Activated T-cell treated with anti-CD3 and anti-CD28 coated beads for 1 hour (primary cell): ENCODE data around the gene KHDC4.

ENCODE experiments used
- DNase-seq: peaks from one replicate; pipeline ENCODE4 v3.0.0-alpha.2; 2020; ENCODE audit warnings: low read depth

Gene KHDC4

DNA sequence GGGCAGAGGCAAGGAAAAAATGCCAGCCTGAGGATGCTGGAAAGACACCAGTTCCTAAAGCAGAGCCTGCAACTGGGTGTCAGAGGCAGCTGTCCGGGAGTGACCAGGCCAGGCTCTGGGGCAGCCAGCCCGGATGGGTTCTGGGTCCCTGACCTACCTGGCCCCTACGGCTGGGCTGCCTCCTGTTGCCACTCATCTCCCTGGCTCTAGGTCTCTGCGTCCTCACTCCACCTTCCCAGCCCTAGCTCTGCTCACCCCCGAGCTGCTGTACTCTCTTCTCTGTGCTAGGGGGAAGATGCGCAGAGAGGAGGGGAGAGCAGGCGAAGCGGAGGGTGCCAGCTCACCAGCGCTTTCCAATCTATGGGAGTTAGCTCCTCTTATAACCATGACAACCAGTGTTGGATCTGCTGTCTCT lies 35.2 kb upstream of the KHDC4 start:
- DNase-seq = no peak

DNA sequence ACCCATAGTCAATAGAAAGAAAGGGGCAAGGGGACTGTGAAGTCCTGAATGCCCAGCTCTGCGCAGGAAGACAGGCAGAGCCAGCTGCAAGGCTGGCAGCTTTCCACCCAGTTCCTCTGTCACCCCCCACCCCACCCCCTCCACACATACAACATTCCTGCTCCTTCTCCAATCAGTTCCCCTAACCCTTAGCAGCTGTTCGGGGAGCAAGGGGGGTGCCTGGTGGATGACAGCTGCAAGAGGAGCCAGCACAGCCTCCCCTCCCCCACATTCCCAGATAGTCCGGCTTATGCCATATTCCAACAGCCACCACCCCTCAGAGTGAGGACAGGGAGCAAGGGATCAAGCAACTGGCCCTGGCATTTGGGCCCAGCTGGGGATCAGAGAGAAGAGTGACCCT lies 34.5 kb upstream of the KHDC4 start:
- no peak for DNase-seq

DNA sequence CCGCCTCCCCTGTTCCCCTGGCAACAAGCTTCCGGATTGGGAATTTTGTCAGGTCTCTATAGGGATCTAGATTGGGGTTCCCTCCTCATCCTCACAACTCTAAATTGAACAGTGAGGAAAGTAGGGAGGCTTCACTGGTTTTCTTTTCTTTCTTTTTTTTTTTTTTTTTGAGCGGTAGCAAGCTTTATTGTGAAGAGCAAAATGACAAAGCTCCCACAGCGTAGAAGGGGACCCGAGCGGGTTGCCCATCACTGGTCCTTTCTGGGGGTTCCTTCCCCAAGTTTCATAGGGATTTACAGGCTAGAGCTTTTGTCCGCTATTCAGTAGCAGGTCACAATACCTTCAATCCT lies 33.8 kb upstream of the KHDC4 start:
- DNase-seq = no peak

DNA sequence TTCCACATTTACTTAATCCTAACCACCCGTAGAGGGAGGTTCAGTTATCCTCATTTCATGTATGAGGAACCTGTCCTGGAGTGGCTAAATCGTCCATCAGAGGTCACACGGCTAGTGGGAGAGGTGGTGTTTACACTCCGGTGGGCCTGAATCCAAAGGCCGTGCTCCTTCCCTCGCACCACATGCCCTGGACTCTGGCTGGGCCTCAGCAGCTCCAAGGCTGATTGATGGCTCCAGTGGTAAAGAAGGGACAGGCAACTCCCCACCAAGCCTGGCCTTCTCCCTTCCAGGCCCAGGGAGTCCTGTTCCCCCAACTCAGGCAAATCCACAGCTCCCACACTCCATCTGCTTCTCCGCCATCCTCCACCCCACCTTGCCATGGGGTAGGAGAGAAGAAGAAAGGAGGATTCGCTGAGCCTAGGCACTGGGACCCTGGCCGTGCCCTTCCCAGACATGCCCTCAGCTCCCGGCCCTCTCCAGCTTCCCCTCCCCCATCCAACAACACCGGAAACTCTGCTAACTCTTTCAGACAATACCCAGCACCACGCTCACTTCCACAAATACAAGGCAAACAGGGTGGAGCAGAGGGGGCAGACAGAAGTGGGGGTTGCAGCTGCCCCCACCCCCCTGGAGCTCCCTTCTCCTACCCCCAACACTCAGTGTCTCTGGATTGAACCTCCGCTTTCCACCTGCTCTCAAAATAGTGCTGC lies 33.3 kb upstream of the KHDC4 start:
- no peak for DNase-seq

GRCh38 chr1:155966750-155967149 lies 32.5 kb upstream of the KHDC4 start:
- no peak for DNase-seq

GRCh38 chr1:155966135-155966534 lies 31.9 kb upstream of the KHDC4 start:
- no peak for DNase-seq

DNA sequence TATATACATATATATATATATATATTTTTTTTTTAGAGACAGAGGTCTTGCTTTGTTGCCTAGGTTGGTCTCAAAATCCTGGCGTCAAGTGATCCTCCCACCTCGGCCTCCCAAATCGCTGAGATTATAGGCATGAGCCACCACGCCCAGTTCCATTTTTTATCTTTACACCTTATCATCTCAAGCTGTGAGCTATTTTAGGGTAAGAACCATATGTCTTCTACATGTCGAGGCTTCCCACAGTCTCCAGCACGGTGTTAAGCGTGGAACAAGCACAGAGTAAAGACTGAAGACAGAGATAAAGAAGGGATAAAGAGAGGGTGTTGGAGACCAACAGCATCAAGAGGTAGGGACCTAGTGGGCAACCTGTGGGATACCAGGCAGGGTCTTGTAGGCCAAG lies 30.0 kb upstream of the KHDC4 start:
- no peak for DNase-seq

- no peak for DNase-seq
These were observed 28.5 kb upstream of the KHDC4 start for GRCh38 chr1:155962599-155963211.

- DNase-seq = no peak
These were observed 27.7 kb upstream of the KHDC4 start for GRCh38 chr1:155961937-155962336.

DNA sequence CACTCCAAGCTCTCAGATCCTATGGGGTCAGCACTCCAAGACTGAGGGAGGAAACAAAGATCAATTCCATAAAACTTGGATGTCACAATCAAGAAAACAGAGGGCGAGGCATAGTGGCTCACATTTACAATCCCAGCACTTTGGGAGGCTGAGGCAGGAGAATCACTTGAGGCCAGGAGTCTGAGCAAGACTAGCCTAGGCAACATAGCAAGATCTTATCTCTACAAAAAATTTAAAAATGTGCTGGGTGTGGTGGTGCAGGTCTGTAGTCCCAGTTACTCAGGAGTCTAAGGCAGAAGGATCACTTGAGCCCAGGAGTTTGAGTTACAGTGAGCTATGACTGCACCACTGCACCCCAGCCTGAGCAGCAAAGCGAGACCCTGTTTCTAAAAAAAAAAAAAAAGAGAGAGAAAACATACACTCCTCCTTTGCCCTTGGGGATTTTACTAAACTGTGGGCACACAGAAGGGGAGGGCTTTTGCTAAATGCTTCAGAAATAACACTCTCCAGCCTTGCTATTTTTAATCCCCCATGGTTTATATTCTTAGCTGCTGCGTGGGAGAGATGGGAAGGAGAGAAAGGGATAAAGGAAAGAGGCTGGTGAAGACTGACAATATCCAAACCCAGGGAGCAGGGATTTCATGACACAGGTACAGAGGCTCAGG lies 26.0 kb upstream of the KHDC4 start:
- DNase-seq = no peak

DNA sequence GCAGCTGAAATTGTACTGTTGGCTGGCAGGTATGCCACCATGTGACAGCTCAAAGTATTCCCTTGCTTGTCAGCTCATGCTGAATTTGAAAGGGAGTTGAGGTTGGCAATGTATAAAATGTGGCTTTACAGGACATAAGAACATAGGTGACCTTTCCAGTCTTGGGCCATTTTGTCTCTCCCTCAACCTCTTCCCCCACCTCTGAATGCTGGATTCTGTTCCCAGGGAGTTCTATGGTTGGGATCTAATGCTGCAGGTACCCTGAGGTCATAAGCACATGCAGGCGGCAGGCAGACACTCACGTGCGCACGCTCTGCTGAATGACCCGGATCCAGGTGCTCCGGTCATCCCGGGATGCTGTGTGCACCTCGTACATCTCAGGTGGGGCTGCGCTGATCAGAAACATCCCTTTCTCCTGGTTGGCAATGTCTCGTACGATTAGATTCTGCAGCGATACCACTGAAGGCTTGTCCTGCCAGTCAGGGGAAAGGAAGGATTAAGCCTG lies 23.2 kb upstream of the KHDC4 start:
- no peak for DNase-seq

DNA sequence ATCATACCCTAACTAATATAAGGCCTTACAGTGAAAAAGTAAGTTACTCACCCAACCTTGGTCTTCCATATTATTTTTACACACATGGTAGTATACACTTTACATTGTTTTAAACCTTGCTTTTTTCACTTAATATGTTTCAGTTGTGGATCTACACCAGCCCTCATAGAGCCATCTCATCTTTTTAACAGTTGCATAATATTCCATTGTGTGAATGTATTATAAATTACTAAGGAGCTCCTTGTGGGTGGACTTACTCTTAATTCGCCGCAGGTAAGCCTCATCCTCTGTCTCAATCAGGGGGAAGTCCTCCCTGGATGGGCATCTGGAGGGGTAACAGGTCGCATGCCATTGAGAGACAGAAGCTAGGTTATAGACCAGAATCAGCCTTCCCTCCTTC lies 20.4 kb upstream of the KHDC4 start:
- no peak for DNase-seq

GRCh38 chr1:155952505-155952890 lies 18.3 kb upstream of the KHDC4 start:
- no peak for DNase-seq

DNA sequence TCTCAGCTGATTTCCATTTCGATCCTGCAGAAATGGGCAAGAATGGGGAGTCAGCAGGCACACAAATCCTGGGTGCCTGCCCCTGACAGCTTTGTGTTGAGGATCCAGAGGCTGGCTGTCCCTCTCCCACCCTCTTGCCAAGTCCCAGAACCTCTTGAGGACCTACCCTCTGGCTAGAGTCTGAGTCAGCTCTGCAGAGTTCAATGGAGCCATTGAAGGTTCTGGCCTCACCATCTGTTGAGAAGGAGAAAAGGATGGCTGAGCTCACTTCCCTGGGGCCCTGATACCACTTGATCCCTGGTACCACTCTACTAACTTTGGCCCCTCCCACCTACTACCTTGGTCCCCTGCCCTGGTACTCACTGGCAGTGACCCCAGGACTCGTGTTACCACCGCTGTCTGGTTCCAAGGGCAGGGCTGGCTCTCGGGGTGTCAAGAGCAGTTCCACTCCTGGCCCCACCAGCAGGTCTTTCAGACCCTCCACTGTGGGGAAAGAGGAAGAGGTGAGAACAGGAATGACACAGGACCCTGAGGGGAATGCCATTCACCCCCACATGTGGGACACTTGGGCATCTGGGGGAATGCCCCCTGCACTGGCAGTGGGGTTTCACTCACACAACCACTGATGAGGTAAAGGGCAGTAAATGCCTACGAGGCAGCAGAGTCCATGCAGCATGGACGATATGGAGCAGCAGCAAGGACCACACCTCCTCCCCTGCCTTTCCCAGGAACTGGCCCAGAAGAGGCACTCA lies 17.7 kb upstream of the KHDC4 start:
- DNase-seq = no peak

GRCh38 chr1:155950829-155951228 lies 16.6 kb upstream of the KHDC4 start:
- no peak for DNase-seq

DNA sequence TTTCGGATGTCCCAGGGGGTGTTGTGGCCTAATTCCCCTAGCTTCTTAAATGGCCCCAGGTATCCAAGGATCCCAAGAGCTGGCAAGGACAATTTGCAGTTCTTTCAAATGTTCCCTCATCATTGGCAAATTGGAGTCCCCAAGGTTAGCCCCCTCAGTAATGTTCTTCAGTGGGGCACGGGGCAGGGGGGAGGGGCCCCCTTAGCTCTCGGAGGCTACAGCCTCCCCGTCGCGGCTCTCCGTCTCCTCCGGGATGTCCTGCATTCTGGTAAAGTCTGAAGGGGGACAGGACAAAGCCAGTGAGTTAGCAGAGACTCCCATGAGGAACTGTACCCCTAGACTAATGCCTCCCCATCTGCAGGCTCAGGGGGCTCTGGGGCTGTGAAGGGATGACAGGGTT lies 13.5 kb upstream of the KHDC4 start:
- no peak for DNase-seq

GRCh38 chr1:155947292-155947691 lies 13.1 kb upstream of the KHDC4 start:
- no peak for DNase-seq

DNA sequence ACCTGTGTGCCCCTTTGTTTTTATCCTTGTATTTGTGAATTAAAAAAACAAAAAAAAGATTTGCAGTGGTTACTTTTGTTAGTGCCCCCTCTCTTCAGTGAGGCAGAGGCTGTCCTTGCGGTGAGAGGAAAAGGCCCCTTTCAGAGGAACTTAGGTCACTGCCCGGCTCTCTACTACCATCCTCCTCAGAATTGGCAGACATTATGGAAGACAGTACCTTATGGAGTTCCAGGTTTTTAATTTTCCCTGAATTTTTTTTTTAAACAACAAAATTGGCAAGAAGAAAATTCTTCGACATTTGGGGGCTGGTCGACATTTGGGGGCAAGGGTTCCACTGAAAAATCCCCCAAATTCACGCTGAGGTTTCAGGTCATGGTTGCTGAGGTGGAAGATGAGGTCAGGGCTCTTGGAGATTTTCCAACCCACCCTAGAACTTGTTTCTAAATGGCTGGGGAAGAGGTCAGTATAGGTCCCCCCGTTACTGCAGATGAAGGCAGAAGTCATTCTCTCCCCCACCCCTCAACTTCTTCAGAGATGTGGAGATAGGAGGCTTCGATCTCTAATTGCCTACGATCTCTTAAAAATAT lies 12.5 kb upstream of the KHDC4 start:
- no peak for DNase-seq

DNA sequence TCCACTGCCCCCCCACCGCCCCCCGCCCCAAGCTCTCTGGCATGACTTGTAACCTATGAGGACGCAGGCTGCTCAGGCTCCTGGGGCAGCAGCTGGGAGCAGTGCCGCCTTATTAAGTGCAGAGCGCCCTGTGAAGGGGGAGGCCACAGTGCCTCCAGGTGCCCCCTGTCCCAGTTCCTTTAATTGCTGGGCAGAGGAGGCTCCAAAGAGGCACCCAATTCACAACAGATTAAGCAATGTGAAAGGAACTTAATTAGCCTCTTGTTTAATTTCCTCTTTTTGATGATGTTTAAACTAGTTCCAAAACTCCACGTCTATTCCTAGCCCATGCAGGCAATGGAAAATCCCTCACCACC lies 10.2 kb upstream of the KHDC4 start:
- DNase-seq = no peak

GRCh38 chr1:155942578-155943141 lies 8.4 kb upstream of the KHDC4 start:
- DNase-seq = no peak

GRCh38 chr1:155941845-155942531 lies 7.8 kb upstream of the KHDC4 start:
- DNase-seq = no peak
